CD1c-positive myeloid dendritic cell (primary cell): ENCODE measurements around the gene DEFB129.
"Not testable (repeated sequence)": the region's sequence is repeated elsewhere in the genome, so short reads cannot be mapped to it uniquely, and the experiment has no call there.

Experiments used
- DNase-seq: peaks from one replicate; pipeline ENCODE4 v3.0.0-alpha.2; 2016; ENCODE audit errors: extremely low spot score

Gene DEFB129

GRCh38 chr20:226958-227357, at the start of gene DEFB129:
TSS of gene DEFB129 (plus strand) at chr20:227258. CDS start at chr20:227289, 31 bp downstream.
- DNase-seq = no peak

DNA sequence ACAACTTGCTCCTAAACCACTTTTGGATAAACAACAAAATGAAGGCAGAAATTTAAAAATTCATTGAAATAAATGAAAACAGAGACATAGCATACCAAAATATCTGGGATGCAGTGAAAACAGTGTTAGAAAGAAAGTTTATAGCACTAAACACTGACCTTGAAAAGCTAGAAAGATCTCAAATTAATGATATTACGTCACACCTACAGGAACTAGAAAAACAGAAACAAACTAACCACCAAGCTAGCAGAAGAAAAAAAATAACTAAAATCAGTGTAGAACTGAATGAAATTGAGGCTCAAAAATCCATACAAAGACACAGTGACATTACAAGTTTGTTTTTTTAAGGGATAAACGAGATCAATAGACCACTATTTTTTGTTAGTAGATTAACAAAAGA, 42.8 kb upstream of the DEFB129 start:
- no peak for DNase-seq

GRCh38 chr20:187733-188132, 39.3 kb upstream of the DEFB129 start:
- no peak for DNase-seq

DNA sequence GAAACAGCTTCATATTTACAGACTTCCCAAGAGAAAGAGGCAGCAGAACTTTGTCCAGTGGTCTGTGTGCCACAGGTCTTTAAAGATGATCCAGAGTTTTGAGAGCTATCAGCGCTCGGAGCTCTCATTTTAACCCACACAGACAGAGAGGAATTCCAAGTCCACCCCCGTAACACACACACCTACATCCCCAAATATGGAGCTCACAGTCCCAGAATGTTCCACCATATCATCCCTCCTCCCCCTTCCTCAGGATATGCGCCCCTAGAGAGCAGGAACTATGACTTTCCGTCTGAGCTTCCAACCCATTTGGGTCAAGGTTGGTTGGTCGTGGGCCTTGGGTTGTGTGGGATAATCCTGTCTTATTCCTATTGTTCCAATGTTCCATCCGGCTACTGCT, 37.4 kb upstream of the DEFB129 start, which contains the start of gene DEFB128:
Gene DEFB128, minus strand, starts transcription at position 101 of the 400 bp plus-strand sequence. Its CDS starts 88 bp downstream, at position 13.
- DNase-seq = no peak

DNA sequence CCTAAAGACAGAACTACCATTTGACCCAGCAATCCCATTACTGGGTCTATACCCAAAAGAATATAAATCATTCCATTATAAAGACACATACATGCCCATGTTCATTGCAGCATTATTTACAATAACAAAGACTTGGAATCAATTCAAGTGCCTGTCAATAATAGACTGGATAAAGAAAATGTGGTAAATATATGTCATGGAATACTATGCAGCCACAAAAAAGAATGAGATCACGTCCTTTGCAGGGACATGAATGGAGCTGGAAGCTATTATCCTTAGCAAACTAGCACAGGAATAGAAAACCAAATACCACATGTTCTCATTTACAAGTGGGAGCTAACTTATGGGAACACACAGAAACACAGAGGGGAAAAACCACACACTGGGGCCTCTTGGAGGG, 28.8 kb upstream of the DEFB129 start:
- no peak for DNase-seq

DNA sequence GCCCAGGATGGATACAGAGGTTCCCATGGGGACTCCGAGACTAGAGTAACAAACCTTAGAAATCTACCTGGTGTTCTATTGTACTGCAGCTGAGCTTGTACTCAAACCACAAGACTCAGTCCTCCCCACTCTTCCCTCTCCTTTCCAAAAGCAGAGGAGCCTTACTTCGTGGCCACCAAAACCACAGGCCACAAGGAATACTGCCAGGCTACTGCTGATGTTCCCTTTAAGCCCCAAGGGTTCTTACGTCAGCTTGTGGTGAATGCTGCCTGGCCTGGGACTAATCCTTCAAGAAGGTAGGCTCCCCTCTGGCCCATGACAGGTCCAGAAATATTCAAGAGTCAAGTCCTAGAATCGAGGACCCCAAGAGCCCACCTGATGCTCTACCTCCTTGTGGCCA, 27.1 kb upstream of the DEFB129 start:
- no peak for DNase-seq

GRCh38 chr20:203630-204029, 23.4 kb upstream of the DEFB129 start:
- DNase-seq = not testable (repeated sequence)

DNA sequence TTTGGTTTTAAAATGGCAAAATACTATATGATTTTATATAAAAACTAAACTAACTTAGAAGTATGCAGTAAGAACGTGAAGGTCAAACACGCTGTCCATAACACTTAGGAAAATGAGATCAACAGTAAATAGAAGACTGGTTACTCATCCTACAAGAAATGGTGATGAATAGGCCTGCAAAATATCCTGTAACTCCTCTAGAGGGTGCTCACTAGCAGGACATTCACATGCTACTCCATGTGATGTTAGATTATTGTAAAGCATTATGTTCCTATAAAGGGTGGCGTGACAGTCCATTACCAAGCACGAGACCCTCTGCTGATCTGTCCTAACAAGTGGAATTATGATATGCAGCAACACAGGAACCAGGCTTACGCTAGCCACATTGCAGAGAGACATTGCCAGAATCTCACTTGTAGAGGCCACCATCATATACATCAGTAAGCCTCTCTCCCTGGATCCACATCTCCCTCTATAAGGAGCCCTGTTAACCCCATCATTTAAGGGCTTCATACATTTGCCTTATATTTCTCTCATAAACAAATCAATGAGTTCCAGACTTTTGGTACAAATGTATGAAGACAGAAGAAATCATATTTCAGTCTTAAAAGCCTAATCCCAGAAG, 18.0 kb upstream of the DEFB129 start:
- peak; percentile 61 for DNase-seq

DNA sequence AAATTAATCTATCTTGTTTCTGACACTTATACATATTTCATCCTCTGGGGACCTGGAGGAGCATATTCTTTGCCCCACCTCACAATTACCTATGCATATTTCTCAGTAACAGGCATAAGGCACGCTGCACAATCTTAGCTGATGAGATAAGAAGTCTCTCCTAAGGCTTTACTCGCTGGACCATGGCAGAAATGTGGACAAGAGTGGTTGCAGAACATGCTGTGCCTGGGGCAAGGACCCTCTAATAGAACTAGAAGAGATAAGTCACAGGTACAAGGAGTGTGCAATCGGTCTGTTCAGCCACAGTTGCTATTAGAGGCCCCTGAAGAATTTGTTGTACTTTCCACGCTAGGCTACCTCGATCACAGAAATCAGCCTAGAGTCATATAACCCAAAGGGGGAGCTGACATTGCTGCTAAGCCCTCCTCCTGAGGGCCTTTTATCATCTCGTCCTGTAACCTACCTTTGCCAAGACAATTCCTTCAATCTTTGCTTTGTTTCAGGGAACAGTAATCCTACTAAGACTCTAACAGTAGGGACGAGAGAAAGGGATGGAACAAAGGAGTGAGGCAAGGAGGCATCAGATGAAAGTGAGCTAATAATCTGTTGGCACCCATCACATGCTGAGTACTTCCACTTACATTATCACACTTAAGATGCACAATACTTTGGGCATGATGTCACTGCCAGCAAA, 16.1 kb upstream of the DEFB129 start:
- DNase-seq = no peak

DNA sequence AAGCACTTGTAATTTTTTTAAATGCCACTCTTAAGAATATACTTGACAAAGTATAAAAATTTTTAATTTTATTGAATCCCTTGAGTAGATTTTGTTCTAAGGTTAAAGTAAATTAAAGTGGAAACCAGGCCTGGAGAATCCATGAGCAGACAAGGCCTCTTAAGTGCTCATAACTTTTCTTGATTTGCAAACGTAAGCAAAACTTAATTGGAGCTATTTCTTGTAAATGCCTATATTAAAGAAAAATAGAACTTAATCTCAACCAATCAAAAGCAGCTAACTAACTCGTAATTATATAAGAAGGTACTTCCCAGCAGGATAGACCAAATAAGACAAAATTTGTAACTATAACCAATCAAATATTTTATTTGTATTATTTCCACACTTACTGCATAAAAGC, 12.7 kb upstream of the DEFB129 start:
- DNase-seq = no peak

GRCh38 chr20:215796-216195, 11.3 kb upstream of the DEFB129 start:
- DNase-seq = no peak

- no peak for DNase-seq
Observed at GRCh38 chr20:217266-217665, 9.8 kb upstream of the DEFB129 start.

- peak; percentile 11 for DNase-seq
Observed at GRCh38 chr20:219290-220115, 7.6 kb upstream of the DEFB129 start.

DNA sequence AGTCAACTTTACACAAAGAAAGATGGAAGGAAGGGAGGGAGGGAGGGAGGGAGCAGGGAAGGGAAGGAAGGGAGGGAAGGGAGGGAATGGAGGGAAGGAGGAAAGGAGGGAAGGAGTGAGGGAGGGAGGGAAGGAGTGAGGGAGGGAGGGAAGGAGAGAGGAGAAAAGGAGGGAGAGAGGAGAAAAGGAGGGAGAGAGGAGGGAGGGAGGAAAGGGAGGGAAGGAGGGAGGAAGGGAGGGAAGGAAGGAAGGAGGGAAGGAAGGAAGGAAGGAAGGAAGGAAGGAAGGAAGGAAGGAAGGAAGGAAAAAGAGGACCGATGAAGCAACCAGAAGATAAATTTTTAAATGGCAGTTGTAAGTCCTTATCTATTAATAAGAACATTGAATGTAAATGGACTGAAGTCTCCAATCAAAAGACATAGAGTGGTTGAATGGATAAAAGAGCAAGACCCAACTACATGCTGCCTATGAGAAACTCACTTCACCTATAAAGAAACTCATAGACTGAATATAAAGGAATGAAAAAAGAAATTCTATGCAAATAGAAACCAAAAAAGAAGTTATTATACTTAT, 5.7 kb upstream of the DEFB129 start:
- DNase-seq = no peak

- DNase-seq = not testable (repeated sequence)
Observed at GRCh38 chr20:225879-226278, 1.2 kb upstream of the DEFB129 start.

- peak; percentile 48 for DNase-seq
Observed at GRCh38 chr20:227439-228105, 514 bp downstream of the DEFB129 start.

GRCh38 chr20:235891-236290, 8.8 kb downstream of the DEFB129 start:
- DNase-seq = no peak

GRCh38 chr20:237489-237888, 10.4 kb downstream of the DEFB129 start:
- DNase-seq = peak; percentile 90

- peak; percentile 80 for DNase-seq
Observed at GRCh38 chr20:237929-238328, 10.9 kb downstream of the DEFB129 start.

GRCh38 chr20:242905-243304, 15.8 kb downstream of the DEFB129 start:
- DNase-seq = no peak

- DNase-seq = no peak
Observed at GRCh38 chr20:251354-251753, 24.3 kb downstream of the DEFB129 start.

- DNase-seq = no peak
Observed at GRCh38 chr20:252801-253200, 25.7 kb downstream of the DEFB129 start.
